GM21515 (cell line): Measurements from ENCODE around the gene CTSH.
"Not testable (repeated sequence)": the region's sequence is repeated elsewhere in the genome, so short reads cannot be mapped to it uniquely, and the experiment has no call there.

Source experiments
- ATAC-seq: cut with Tn5 transposase; IDR thresholded peaks from one replicate; pipeline ENCODE4 v1.9.1; 2021; ENCODE audit not compliant: unreplicated experiment

Gene CTSH

GRCh38 chr15:78895471-78895870 is 49.4 kb downstream of the CTSH start:
- ATAC-seq, result no peak

GRCh38 chr15:78893538-78893937 is 51.3 kb downstream of the CTSH start:
- ATAC-seq, result no peak

DNA sequence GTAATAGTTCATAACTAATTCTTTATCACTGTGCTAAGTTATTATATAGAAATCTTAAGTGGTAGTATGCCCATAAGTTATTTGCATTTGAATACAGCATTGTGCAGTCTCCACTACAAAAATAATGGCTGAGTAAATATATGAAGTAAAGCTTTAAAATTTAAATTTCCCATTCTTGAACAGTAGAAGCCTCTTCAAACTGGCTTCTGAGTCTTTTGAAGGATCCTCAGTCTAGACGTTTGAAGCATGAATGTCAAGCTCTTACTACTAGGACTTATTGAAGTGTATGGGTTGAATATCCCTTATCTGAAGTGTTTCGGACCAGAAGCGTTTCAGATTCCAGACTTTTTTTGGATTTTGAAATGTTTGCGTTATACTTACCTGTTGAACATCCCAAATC is 55.8 kb downstream of the CTSH start:
- ATAC-seq, result no peak

DNA sequence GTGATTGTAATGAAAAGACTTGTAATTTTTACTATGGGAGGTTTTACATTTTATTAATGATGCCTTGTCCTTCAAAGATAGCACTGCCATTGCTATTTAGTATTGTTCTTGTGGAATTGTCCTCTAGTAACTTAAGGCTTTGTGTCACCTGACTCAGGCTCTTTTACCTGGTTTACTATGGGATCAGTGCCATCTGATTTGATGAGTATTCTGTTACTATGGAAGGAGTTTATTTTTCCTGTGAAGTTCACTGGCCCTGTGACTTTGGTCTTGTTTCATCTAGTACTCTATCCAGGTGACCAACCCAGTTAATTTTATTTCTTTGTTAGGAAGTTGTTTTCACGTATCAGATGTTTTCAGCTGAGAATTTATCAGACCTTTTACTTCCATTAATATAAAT is 63.2 kb downstream of the CTSH start:
- ATAC-seq, result no peak

DNA sequence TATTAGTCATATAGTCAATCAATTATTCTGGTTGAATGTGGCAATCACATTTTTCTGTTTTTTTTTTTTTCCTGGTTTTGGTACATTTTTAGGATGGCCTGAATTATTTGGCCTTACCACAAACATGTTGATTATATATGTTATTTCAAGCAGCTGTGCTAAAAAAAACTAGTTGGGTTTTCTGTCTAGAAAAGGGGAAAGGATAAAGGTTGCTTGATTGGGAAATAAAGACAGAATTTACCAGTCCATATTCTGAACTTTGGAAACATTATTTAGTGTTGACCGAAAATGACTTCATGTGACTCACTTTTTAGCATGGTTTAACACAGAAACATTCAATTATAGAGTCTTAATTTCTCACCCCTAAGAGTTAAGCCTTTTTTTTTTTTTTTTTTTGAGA is 64.0 kb downstream of the CTSH start:
- ATAC-seq, result no peak

- no peak for ATAC-seq
Measured at GRCh38 chr15:78880242-78880533, 64.7 kb downstream of the CTSH start.

DNA sequence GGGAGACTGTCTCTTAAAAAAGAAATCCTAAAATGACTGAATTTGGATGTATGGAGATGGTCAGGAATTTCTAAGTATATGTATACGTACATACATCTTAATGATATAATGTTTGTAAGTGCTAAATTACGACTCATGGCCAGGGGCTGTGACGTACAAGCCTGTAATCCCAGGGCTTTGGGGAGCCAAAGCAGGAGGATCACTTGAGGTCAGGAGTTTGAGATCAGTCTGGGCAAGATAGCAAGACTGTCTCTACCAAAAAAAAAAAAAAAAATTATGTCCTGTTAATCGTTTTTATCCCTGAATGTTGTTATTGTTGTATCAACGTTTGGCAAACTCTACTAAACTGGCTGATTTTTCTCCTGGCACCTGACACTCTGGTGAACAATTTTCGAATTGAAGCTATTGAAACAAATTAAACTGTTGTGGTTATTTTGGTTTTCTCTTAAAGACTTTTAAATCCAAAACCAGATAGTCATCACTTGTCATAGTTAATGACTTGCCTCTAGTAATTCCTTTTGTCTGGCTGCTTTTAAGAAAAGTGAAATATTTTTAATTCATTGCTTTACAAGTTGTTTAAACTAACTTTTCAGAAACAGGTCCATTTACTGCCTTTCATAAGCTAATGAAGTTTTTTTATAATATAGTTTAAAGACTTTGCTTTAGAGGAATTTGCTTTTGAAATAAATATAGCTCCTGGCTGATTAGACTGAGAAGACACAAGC is 65.2 kb downstream of the CTSH start:
- ATAC-seq, result no peak

- ATAC-seq, result no peak
Measured at GRCh38 chr15:78878356-78878755, 66.5 kb downstream of the CTSH start.

DNA sequence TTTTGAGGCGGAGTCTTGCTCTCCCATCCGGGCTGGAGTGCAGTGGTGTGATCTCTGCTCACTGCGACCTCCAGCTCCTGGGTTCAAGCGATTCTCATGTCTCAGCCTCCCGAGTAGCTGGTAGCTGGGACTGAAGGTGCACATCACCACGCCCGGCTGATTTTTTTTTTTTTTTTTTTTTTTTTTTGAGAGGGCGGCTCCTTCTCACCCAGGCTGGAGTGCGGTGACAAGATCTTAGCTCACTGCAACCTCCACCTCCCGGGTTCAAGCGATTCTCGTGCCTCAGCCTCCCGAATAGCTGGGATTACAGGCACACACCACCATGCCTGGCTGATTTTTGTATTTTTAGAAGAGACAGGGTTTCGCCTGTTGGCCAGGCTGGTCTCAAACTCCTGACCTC is 67.9 kb downstream of the CTSH start:
- not testable (repeated sequence) for ATAC-seq

GRCh38 chr15:78875107-78875914 is 69.5 kb downstream of the CTSH start:
- ATAC-seq, result no peak

DNA sequence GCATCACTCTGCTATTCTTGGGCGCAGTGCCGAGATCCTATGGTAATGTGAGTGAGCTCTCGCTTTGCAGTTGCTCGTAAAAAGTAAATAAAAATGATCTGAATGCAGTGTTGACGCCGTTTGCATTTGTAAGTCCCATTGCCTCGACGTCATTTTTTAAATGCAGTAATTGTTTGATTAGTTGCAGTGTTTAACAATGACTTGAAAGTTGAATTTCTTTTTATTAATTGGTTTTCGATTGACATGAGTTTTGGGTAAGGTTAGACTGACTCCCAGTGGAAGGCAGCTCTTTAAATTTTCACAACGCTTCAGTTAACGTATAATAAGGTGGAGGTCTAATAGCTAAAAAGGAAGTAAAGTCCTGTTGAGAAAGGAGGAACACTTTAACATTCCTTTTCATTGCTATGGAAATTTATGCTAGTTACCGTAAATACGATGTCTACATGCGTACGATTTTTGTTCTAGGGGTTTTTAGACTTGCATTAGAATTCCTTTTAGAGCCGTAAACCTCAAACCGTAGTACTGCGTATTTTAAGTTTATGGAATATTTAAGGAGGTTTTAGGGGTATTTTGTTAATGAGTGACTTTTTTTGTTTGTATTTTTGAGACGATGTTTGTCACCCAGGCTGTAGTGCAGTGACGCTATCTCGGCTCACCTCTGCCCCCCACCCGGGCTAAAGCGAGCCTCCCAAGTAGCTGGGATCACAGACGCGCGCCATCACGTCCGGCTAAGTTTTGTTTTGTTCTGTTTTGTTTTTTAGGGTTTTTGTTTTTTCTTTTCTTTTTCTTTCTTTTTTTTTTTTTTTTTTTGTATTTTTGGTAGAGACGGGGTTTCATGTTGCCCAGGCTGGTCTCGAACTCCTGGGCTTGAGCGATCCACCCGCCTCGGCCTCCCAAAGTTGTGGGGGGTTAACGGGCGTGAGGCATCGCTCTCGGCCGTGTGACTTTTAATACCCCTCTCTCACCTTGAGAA is 70.8 kb downstream of the CTSH start:
- no peak for ATAC-seq

DNA sequence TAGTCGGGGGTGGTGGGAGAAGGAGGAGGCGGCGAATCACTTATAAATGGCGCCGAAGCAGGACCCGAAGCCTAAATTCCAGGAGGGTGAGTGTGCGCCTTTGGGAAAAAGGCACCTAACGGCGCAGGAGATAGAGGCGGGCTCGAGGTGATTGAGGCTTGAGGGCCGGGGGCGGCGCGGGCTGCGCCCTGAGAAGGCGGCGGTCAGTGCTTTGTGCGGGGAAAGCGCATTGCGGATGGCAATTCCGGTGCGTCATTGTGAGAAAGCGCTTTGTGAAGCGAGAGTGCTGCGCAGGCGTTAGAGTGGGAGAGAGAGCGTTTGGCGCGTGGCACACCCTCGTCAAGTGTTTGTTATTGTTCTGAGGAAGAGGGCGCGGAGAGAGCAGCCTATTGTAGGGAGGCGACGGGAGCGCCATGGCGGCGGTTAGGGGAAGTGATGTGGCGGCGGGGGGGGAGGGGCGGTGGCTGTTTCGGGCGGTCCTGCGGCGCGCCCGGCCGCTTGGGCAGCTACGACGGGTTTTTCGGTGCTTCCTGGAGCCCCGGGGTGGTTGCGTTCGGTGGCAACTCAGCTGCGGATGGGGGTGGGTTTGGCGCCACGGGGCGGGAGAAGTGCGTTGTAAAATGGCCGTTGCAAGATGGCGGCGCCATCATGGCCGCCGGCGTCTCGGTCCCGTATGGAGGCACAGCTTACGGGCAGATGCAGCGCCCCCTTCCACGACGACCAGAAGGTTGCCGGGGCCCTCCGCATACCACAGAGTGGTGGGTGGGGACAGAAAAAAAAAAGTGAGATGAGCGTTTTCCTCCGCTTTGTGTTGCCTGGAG is 71.7 kb downstream of the CTSH start:
- ATAC-seq, result peak; percentile 65

DNA sequence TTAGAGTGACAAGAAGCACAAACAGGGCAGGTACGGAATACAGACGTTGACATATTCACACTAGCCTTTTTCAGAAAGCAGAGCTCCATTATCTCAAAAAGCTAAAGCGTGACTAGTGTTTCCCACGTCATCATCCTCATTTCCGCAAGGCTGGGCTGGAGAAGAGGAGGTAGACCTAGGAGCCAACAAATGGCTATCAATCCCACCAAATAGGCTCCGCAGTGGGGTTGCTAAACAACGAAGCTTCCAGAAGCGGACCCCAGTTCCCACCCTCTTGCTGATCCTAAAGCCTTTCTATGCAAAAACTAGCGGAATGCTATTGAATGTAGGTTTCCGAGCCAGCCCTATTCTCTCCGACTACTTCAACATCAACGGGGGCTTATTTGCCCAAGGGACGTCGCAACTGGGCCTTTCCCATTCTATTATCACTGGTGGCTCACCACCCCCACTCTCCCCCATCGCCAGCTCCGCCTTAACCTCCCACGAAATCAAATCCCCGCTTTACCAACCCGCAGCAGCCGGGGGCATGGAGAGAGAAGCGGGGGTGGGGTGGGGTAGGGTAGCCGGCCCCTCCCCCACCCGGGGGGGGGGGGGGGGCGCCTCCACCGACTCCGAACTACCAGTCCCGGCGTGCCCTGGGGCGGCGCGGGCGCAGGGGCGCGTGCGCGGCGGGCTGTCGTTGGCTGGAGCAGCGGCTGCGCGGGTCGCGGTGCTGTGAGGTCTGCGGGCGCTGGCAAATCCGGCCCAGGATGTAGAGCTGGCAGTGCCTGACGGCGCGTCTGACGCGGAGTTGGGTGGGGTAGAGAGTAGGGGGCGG is 72.5 kb downstream of the CTSH start, which contains the start of gene MORF4L1:
Gene MORF4L1, plus strand, starts transcription at position 736 of the 817 bp plus-strand sequence. CDS start 128 bp downstream, outside the sequence.
- ATAC-seq, result peak; percentile 77

DNA sequence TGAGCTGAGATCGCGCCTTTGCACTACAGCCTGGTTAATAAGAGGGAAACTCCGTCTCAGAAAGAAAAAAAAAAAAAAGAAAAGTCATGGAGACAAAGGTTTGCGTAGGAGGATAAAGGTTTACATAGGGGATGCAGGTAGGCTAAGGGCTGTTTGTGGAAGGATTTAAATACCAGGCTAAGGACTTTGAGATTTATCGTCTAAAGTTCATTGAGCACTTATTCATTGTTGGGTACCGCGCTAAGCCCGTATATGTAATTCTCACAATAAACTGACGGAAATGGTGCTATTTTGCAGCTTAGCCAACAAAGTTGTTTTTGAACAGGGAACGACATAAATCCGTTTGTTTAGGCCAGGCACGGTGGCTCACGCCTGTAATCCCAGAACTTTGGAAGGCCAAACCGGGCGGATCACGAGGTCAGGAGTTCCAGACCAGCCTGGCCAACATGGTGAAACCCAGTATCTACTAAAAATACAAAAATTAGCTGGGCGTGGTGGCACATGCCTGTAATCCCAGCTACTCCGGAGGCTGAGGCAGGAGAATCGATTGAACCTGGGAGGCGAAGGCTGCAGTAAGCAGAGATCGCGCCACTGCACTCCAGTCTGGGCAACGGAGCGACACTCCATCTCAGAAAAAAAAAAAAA is 73.2 kb downstream of the CTSH start:
- not testable (repeated sequence) for ATAC-seq
